ENCODE data around the gene SLC22A16. TPM values are rescaled to one million over a fixed set of nuclear protein-coding genes. Genes with fewer than 3 reads are reported as not detected.
"Not testable (repeated sequence)": the region's sequence is repeated elsewhere in the genome, so short reads cannot be mapped to it uniquely, and the experiment has no call there.

SLC22A16 gene
- total RNA-seq, 1 donor from 2014 or later: not detected

- intact Hi-C loops (cut with DNase I): no loop called here
Measured at GRCh38 chr6:110491644-110492317, 15.4 kb upstream of the SLC22A16 start.

DNA sequence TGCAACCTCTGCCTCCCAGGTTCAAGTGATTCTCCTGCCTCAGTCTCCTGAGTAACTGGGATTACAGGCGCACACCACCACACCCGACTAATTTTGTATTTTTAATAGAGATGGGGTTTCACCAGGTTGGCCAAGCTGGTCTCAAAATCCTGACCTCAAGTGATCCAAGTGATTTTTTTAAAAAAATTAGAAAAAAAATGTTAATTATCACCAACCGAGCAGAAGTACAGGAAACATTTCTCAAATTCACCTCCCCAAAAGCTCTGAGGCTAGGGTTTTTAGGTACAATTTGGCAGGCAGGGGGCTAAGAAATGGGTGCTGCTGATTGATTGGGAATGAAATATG, 14.9 kb upstream of the SLC22A16 start:
- intact Hi-C loops (cut with DNase I): no loop called here
- no peak for DNase-seq (ENCODE audit: low spot score)

More at GRCh38 chr6:110491644-110492317, 15.4 kb upstream of the SLC22A16 start:
- no peak for DNase-seq (ENCODE audit: low spot score)

GRCh38 chr6:110490110-110490509, 13.7 kb upstream of the SLC22A16 start:
- DNase-seq (ENCODE audit: low spot score): no peak
- intact Hi-C loops (cut with DNase I): no loop called here

- intact Hi-C loops (cut with DNase I): no loop called here
- no peak for DNase-seq (ENCODE audit: low spot score)
Measured at GRCh38 chr6:110488606-110489190, 12.3 kb upstream of the SLC22A16 start.

DNA sequence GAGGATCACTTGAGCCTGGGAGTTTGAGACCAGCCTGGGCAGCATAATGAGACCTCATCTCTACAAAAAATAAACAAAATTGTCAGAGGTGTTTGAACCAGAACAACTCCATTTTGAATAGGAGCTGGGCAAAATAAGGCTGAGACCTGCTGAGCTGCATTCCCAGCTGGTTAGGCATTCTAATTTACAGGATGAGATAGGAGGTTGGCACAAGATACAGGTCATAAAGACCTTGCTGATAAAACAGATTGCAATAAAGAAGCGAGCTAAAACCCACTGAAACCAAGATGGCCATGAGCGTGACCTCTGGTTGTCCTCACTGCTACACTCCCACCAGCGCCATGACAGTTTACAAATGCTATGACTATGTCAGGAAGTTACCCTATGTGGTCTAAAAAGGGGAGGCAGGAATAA, 11.6 kb upstream of the SLC22A16 start:
- intact Hi-C loops (cut with DNase I); DNase-seq (ENCODE audit: low spot score): not testable (repeated sequence)

- no peak for DNase-seq (ENCODE audit: low spot score)
- intact Hi-C loops (cut with DNase I): no loop called here
Measured at GRCh38 chr6:110486756-110487155, 10.3 kb upstream of the SLC22A16 start.

DNA sequence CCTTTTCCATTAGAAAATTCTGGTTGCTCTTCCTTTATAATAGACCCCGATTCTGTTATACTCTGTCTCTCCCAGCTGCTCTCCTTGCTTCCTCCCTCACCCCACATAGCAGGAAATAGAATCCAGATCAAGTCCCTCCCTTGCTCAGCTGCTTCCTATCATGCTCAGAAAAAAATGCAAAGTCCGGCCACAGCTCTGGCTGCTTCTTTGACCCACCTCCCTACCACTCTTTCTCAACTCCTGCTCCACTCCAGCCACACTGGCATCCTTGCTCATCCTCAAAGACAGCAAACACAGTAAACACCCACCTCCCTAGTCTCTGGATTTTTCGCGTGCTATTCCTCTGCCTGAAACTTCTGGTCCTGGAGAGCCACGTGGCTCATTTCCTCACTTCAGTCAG, 9.1 kb upstream of the SLC22A16 start:
- DNase-seq (ENCODE audit: low spot score): no peak
- intact Hi-C loops (cut with DNase I): no loop called here

- DNase-seq (ENCODE audit: low spot score): no peak
- intact Hi-C loops (cut with DNase I): no loop called here
Measured at GRCh38 chr6:110484321-110484720, 7.9 kb upstream of the SLC22A16 start.

GRCh38 chr6:110482774-110483400, 6.5 kb upstream of the SLC22A16 start:
- intact Hi-C loops (cut with DNase I): no loop called here

GRCh38 chr6:110481081-110481480, 4.7 kb upstream of the SLC22A16 start:
- DNase-seq (ENCODE audit: low spot score): no peak
- intact Hi-C loops (cut with DNase I): no loop called here

More at GRCh38 chr6:110482774-110483400, 6.5 kb upstream of the SLC22A16 start:
- no peak for DNase-seq (ENCODE audit: low spot score)

DNA sequence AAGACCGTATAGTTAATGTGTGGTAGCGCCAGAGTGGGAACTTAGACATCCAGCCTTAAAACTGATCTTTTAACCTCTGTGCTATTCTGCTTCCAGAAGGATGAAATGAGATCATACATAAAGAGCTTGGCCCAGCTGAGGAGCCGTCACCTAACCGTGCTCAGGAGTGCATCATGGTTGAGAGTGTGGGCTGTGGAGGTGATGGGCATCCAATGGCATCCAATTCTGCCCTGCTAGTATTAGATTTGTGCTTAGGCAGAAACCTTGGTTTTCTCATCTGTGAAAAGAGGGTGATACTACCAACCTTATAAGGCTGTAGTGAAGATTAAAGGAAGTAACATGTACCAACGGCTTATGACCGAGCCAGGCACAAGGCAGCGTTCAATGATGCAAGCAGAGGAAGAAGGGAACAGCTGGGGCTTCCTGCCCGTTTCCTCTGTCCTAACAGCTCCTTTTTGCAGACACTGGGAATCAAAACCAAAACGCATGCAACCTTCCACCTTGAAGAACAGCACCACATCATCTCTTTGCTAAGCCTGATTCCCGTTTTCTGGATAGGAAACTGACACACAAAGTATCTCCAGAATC, 1.3 kb downstream of the SLC22A16 start:
- intact Hi-C loops (cut with DNase I): no loop called here
- no peak for DNase-seq (ENCODE audit: low spot score)

- DNase-seq (ENCODE audit: low spot score): no peak
- intact Hi-C loops (cut with DNase I): no loop called here
Measured at GRCh38 chr6:110474500-110474899, 1.9 kb downstream of the SLC22A16 start.

GRCh38 chr6:110472739-110473138, 3.7 kb downstream of the SLC22A16 start:
- intact Hi-C loops (cut with DNase I): no loop called here
- no peak for DNase-seq (ENCODE audit: low spot score)

DNA sequence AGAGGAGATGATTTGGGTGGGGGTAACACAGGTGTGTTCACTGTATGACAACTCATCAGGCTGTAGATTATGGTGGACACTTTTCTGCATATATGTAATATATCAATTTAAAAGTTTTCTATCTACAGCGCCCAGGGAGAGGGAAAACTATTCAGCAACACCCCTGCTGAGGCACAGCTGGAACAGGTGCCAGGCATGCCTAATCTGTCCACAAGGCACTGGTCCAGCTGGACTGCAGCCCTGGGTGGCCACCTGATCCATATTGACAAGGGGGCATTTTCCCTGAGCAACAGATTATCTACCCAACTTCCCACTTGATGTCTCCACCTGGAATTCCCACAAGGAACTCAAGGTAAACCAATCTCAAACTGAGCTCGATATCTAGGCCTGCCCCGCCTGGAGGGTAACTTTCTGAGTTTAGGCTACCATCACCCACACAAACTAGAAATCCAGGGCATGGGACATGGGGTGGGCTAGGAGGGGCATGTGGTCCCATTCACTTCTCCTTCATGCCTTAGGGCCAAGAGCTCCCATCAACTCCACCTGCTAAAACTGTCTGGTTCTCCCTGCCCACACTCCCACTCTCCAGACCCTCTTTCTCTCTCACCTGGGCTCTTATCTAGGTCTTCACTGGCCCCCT, 4.6 kb downstream of the SLC22A16 start:
- intact Hi-C loops (cut with DNase I): no loop called here
- DNase-seq (ENCODE audit: low spot score): no peak

- DNase-seq (ENCODE audit: low spot score): no peak
- intact Hi-C loops (cut with DNase I): no loop called here
Measured at GRCh38 chr6:110468731-110469130, 7.7 kb downstream of the SLC22A16 start.

DNA sequence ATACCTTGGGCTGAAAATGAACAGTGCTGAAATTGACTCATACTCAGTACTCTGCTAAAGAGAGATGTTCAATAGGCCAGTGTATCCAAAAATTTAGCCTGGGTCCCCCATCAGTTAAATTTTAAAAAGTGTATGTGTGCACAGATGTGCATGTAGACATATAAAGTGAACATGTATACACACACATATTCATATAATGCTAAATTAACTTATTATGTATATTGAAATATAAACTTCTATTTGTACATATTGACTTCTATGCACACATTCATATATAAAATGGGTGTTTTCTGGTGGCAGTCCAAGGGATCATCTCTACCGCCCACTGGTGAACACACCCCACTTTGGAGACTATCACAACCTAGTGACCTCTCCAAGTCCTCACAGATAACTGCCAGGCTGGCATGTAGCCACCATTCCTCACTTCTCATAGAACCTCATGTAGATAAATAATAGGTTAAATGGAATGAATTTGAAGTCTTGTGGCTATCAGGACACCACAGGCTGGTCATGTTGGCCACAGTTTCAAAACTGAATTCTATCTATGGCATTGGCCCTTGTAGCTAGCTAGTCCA, 8.8 kb downstream of the SLC22A16 start:
- no peak for DNase-seq (ENCODE audit: low spot score)
- intact Hi-C loops (cut with DNase I): no loop called here

GRCh38 chr6:110462884-110463481, 13.4 kb downstream of the SLC22A16 start:
- no peak for DNase-seq (ENCODE audit: low spot score)
- intact Hi-C loops (cut with DNase I): no loop called here

- intact Hi-C loops (cut with DNase I): no loop called here
- DNase-seq (ENCODE audit: low spot score): no peak
Measured at GRCh38 chr6:110461376-110461775, 15.0 kb downstream of the SLC22A16 start.

DNA sequence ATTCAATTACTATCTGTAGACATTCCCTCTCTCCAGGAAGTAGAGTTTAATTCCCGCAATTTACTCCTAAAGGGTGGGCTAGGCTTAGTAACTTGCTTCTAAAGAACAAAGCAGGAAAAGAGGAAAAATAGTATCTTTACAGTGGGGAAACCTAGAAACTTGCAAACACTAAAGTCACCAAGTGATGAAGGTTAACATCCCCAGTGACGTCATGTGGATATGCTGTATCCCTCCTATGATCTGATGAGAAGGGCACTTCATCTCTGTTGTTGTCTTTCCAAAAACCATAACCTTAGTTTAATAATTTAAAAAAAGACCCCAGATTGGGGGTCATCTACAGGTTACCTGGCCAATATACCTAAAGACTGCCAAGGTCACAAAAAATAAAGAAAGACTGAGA, 17.3 kb downstream of the SLC22A16 start:
- no peak for DNase-seq (ENCODE audit: low spot score)
- intact Hi-C loops (cut with DNase I): no loop called here

DNA sequence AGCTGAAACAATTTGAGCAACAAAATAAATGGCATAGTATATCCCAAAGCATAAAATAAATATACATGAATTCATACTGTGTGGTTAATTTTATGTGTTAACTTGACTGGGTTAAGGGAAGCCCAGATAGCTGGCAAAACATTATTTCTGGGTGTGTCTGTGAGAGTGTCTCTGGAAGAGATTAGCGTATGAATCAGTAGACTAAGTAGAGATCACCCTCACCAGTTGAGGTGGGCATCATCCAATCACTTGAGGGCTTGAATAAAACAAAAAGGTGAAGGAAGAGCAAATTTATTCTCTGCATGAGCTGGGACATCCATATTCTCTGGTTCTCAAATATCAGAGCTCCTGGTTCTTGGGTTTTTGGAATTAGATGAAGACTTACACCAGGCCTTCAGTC, 17.9 kb downstream of the SLC22A16 start:
- no peak for DNase-seq (ENCODE audit: low spot score)
- intact Hi-C loops (cut with DNase I): no loop called here
